ENCODE measurements around the gene RPLP2.

The RPLP2 gene

DNA sequence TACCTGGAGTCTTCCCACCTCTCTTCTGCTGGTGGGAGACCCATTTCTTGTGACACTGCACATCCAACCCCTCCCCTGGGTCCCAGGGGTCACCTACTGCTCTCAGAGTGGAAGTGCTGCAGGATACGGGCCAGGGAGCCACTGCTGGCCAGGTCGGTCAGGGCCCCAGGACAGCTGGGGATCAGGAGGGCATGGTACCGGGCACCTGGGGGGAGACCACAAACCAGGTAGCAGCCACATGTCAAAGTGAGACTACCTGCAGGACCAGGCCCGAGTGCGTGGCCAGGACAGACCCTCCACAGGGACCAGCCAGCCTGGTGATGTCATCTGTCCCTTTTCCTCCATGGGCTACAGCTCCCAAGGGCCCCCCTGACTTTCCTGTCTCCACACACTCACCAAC, 36.3 kb upstream of the RPLP2 start:
- no peak overlapping the region for H2AFZ ChIP-seq
- H3K36me3 ChIP-seq (ENCODE audit: control insufficient read depth, insufficient read depth, low read length), result no peaks in the 10 kb centered on the region
- H3K9me3 ChIP-seq (ENCODE audit: control insufficient read depth, low read length), result no peaks in the 10 kb centered on the region
- no peaks in the 10 kb centered on the region for H3K4me1 ChIP-seq
- no peak overlapping the region for H3K4me2 ChIP-seq (ENCODE audit: low read length)
- H3K27me3 ChIP-seq (ENCODE audit: control insufficient read depth, insufficient read depth, low read length), result no peaks in the 10 kb centered on the region
- H3K27ac ChIP-seq, result no peak overlapping the region
- TF ChIP-seq, protein P1, sequence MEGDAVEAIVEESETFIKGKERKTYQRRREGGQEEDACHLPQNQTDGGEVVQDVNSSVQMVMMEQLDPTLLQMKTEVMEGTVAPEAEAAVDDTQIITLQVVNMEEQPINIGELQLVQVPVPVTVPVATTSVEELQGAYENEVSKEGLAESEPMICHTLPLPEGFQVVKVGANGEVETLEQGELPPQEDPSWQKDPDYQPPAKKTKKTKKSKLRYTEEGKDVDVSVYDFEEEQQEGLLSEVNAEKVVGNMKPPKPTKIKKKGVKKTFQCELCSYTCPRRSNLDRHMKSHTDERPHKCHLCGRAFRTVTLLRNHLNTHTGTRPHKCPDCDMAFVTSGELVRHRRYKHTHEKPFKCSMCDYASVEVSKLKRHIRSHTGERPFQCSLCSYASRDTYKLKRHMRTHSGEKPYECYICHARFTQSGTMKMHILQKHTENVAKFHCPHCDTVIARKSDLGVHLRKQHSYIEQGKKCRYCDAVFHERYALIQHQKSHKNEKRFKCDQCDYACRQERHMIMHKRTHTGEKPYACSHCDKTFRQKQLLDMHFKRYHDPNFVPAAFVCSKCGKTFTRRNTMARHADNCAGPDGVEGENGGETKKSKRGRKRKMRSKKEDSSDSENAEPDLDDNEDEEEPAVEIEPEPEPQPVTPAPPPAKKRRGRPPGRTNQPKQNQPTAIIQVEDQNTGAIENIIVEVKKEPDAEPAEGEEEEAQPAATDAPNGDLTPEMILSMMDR (IDR thresholded peaks at IDR 0.05), result no peak
- peaks cover 4% of the 10 kb centered on the region for H3K79me2 ChIP-seq
- H3K4me3 ChIP-seq (ENCODE audit: low read depth, low read length), result no peak overlapping the region
- H3K9ac ChIP-seq, result no peak overlapping the region

DNA sequence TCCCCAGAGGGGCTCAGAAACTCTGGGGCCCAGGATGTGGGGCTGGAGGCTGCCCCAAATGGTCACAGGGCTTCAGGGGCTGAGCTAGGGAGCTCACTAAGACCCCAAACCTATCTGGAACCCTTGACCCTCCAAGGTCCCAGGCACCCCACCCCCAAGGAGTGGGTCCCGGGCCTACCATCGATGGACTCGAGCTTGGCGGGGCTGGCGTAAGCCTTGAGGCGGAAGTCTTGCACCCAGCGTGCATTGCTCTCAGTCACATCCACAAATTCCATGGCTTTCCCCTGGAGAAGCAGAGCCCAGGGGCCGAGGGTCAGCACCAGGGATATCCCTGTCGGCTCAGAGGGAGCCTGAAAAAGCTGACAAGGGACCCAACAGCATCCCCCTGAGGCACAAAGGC, 35.9 kb upstream of the RPLP2 start:
- TF ChIP-seq, protein P1 (IDR thresholded peaks at IDR 0.05), result no peak
- Histone ChIP-seq H3K4me1 (no peaks in the 10 kb centered on the region), H3K4me2 (ENCODE audit: low read length) (no peak overlapping the region), H3K27ac (no peak overlapping the region), H3K9ac (no peak overlapping the region), H3K9me3 (ENCODE audit: control insufficient read depth, low read length) (no peaks in the 10 kb centered on the region), H3K36me3 (ENCODE audit: control insufficient read depth, insufficient read depth, low read length) (no peaks in the 10 kb centered on the region), H3K27me3 (ENCODE audit: control insufficient read depth, insufficient read depth, low read length) (no peaks in the 10 kb centered on the region), H3K79me2 (peaks cover 4% of the 10 kb centered on the region), H3K4me3 (ENCODE audit: low read depth, low read length) (no peak overlapping the region), H2AFZ (no peak overlapping the region)

DNA sequence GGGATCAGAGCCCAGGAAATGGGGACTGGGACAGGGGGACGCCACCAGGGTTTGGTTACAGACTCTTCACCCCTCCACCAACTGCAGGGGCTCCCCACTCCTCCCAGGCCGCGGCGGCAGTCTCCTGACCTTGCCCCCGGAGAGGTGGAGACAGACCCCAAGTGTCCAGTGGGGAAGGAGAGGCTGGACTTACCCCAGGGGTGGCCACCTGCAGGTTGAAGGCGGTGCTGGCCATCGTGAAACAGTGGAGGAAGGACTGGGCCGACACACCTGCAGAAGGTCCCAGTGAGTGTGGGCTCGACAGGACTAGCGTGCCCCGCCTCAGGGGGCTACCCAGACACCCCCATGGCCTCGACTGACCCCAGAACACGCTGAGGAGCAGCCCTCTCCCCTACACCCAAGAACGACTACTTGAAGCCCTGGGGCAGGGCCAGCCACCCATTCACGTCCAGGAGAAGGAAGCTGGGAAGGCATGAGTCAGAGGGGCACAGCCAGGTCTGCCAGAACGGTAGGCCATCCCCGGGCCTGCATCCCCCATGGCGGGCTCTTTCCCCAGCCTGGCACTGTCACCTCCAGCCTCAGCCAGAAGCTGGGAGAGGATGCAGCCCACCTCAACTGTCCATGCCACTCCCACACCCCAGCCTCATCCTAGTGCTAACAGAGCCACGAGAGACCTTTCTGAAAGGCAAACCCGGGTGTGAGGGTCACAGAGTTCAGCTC, 34.7 kb upstream of the RPLP2 start:
- Histone ChIP-seq H3K9ac (no peak overlapping the region), H3K27me3 (ENCODE audit: control insufficient read depth, insufficient read depth, low read length) (no peaks in the 10 kb centered on the region), H3K4me1 (no peaks in the 10 kb centered on the region), H3K36me3 (ENCODE audit: control insufficient read depth, insufficient read depth, low read length) (no peaks in the 10 kb centered on the region), H3K79me2 (peaks cover 4% of the 10 kb centered on the region), H2AFZ (no peak overlapping the region), H3K9me3 (ENCODE audit: control insufficient read depth, low read length) (no peaks in the 10 kb centered on the region), H3K4me2 (ENCODE audit: low read length) (no peak overlapping the region), H3K4me3 (ENCODE audit: low read depth, low read length) (no peak overlapping the region), H3K27ac (no peak overlapping the region)
- TF ChIP-seq, protein P1 (IDR thresholded peaks at IDR 0.05), result no peak

DNA sequence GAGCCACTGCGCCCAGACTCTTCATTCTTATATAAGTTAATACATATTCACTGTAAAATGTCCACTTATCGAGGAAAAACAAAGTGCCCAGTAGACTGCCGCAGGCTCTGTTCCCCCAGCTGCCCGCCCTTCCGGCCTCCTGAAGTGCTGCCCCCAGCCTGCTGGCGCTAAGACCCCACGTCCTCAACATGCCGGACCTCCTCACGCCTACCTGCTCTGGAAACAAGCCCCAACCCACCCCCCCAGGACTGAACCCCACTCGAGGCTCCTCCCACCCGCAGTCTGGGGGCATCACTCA, 33.6 kb upstream of the RPLP2 start:
- Histone ChIP-seq H3K9me3 (ENCODE audit: control insufficient read depth, low read length) (no peaks in the 10 kb centered on the region), H3K9ac (no peak overlapping the region), H2AFZ (no peak overlapping the region), H3K4me3 (ENCODE audit: low read depth, low read length) (peak overlapping the region; percentile 52), H3K79me2 (peaks cover 4% of the 10 kb centered on the region), H3K4me1 (no peaks in the 10 kb centered on the region), H3K36me3 (ENCODE audit: control insufficient read depth, insufficient read depth, low read length) (no peaks in the 10 kb centered on the region), H3K27ac (no peak overlapping the region), H3K27me3 (ENCODE audit: control insufficient read depth, insufficient read depth, low read length) (no peaks in the 10 kb centered on the region), H3K4me2 (ENCODE audit: low read length) (peak overlapping the region; percentile 87)
- TF ChIP-seq, protein P1 (IDR thresholded peaks at IDR 0.05), result no peak
